CD14-positive monocyte (primary cell): ENCODE results near the gene PAX7. TPM values are rescaled to one million over a fixed set of nuclear protein-coding genes. Genes with fewer than 3 reads are reported as not detected.

ENCODE experiments used
- DNase-seq, 3 donors: peaks; one replicate each; pipeline ENCODE4 v3.0.0-alpha.2; 2011 to 2022
- H2AFZ ChIP-seq: 2 replicates; pipeline ENCODE4 v1.6.0; 2012; ENCODE audit warnings: mild to moderate bottlenecking, low read depth, low read length, inconsistent platforms; ENCODE audit not compliant: insufficient read depth, poor library complexity, severe bottlenecking
- H3K27ac ChIP-seq, 2 donors: 1 replicate in 1 of 2; 2 replicates in 1 of 2; pipeline ENCODE4 v1.5.1; 2012 to 2013; ENCODE audit warnings: low read length in 2 of 2, control low read depth in 1 of 2, inconsistent platforms in 1 of 2, low read depth in 1 of 2, mild to moderate bottlenecking in 1 of 2
- H3K27me3 ChIP-seq, 2 donors: one replicate each; pipeline versions ENCODE4 v1.6.0 to v1.6.1; 2011 to 2013; ENCODE audit warnings: low read length in 2 of 2; ENCODE audit not compliant: control insufficient read depth in 2 of 2, insufficient read depth in 2 of 2
- H3K36me3 ChIP-seq, 2 donors: replicated peaks in 1 of 2; 1 replicate in 1 of 2; 2 replicates in 1 of 2; pipeline versions ENCODE4 v1.5.1 to v1.6.1; 2012 to 2013; ENCODE audit warnings: low read length in 2 of 2, control low read depth in 1 of 2, inconsistent platforms in 1 of 2, mild to moderate bottlenecking in 1 of 2; ENCODE audit not compliant: insufficient read depth in 2 of 2, control insufficient read depth in 1 of 2
- H3K4me1 ChIP-seq, 2 donors: 1 replicate in 1 of 2; 2 replicates in 1 of 2; pipeline versions ENCODE4 v1.5.1 to v1.6.1; 2012 to 2013; ENCODE audit warnings: low read length in 2 of 2, control low read depth in 1 of 2, inconsistent platforms in 1 of 2, mild to moderate bottlenecking in 1 of 2, moderate library complexity in 1 of 2; ENCODE audit not compliant: insufficient read depth in 2 of 2, control insufficient read depth in 1 of 2
- H3K4me2 ChIP-seq: replicated peaks from 2 replicates; pipeline ENCODE3; 2012; ENCODE audit warnings: low read length, moderate library complexity, mild to moderate bottlenecking; ENCODE audit not compliant: poor library complexity, severe bottlenecking; ENCODE audit errors: extremely low read depth
- H3K4me3 ChIP-seq, 3 experiments: fragments of 200-600 bp in 1 of 3; sonication (generic) in 1 of 3; replicated peaks in 1 of 3; 1 replicate in 2 of 3; 2 replicates in 1 of 3; pipeline ENCODE4 v1.5.1; 2011 to 2013; ENCODE audit warnings: low read length in 3 of 3, mild to moderate bottlenecking in 3 of 3, control low read depth in 2 of 3, low read depth in 2 of 3, inconsistent platforms in 1 of 3, moderate library complexity in 1 of 3
- H3K79me2 ChIP-seq: 2 replicates; pipeline ENCODE4 v1.6.0; 2012; ENCODE audit warnings: mild to moderate bottlenecking, control low read depth, inconsistent platforms, low read length, moderate library complexity; ENCODE audit not compliant: insufficient read depth
- H3K9ac ChIP-seq: 2 replicates; pipeline ENCODE4 v1.6.0; 2017; ENCODE audit warnings: low read length, mild to moderate bottlenecking; ENCODE audit not compliant: insufficient read depth, poor library complexity, severe bottlenecking
- H3K9me3 ChIP-seq, 2 donors: replicated peaks in 1 of 2; 1 replicate in 1 of 2; 2 replicates in 1 of 2; pipeline versions ENCODE4 v1.5.1 to v1.6.1; 2012 to 2013; ENCODE audit warnings: low read length in 2 of 2, control low read depth in 1 of 2; ENCODE audit not compliant: control insufficient read depth in 1 of 2, insufficient read depth in 1 of 2
- H4K20me1 ChIP-seq: 2 replicates; pipeline ENCODE4 v1.6.0; 2012; ENCODE audit warnings: mild to moderate bottlenecking, low read length, control low read depth, moderate library complexity; ENCODE audit not compliant: insufficient read depth
- H3K27ac Mint-ChIP-seq, 7 donors: one replicate each; pipeline ENCODE4 v1.8.0; 2020; ENCODE audit warnings: mild to moderate bottlenecking in 7 of 7, mixed read lengths in 7 of 7, moderate library complexity in 6 of 7, inconsistent platforms in 2 of 7
- H3K27me3 Mint-ChIP-seq, 3 donors: one replicate each; pipeline ENCODE4 v1.8.0; 2021 to 2022; ENCODE audit warnings: low read depth in 3 of 3, mild to moderate bottlenecking in 3 of 3, mixed read lengths in 3 of 3, moderate library complexity in 3 of 3, inconsistent platforms in 1 of 3
- H3K36me3 Mint-ChIP-seq, 2 donors: one replicate each; pipeline ENCODE4 v1.8.0; 2020; ENCODE audit warnings: mixed read lengths in 2 of 2, inconsistent platforms in 1 of 2, mild to moderate bottlenecking in 1 of 2
- H3K4me1 Mint-ChIP-seq: one replicate; pipeline ENCODE4 v1.8.0; 2020; ENCODE audit warnings: mild to moderate bottlenecking, mixed read lengths
- H3K4me3 Mint-ChIP-seq, 2 donors: one replicate each; pipeline ENCODE4 v1.8.0; 2020; ENCODE audit warnings: mild to moderate bottlenecking in 2 of 2, mixed read lengths in 2 of 2, moderate library complexity in 1 of 2
- H3K9me3 Mint-ChIP-seq, 7 donors: one replicate each; pipeline ENCODE4 v1.8.0; 2020 to 2022; ENCODE audit warnings: mixed read lengths in 7 of 7, mild to moderate bottlenecking in 6 of 7, moderate library complexity in 6 of 7, inconsistent platforms in 2 of 7
- CTCF ChIP-seq: fragments of 200-600 bp; IDR thresholded peaks from one replicate; pipeline ENCODE4 v1.8.0; 2022; ENCODE audit warnings: antibody characterized with exemption, mild to moderate bottlenecking
- WGBS: methylation state at CpG from one replicate; pipeline ENCODE4 v1.1.5; 2013; ENCODE audit warnings: missing lambda C conversion rate; ENCODE audit not compliant: insufficient coverage; 5-methylcytosine and 5-hydroxymethylcytosine counted together
- intact Hi-C, 2 donors: fragments of 100-400 bp; cut with micrococcal nuclease; formaldehyde crosslinking; loops; one replicate each; pipeline versions ENCODE4 v1.15.0 to v1.15.1; 2023
- polyA plus RNA-seq, 3 donors: library from polyadenylated mRNA; depleted of rRNA in 1 of 3; unstranded in 2 of 3; stranded (reverse) in 1 of 3; fragments of 300-500 nt in 2 of 3; fragments of >200 nt in 1 of 3; fragmentation: Illumina TruSeq in 2 of 3; gene quantifications; 1 replicate in 2 of 3; 2 replicates in 1 of 3; pipeline ENCODE4 v1.2.3, GENCODE V29; 2012 to 2021

Gene PAX7
- polyA plus RNA-seq, 3 donors: not detected

DNA sequence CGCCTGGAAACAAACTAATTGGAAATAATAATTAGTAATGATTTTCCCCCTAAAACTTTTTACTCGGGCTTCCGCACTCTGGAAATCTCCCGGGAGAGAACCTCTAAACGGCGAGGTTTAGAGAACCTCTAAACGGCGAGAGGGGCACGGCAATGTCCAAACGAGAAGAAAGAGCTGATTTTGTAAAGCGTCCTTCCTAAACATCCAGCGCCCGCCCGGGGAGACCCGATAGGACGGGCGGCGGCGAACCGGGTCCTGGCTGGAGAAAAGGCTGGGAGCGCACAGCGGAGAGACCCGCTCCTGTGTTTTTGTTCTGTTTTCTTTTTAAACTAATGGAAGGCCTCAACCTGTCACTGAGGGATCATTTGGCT, 1.6 kb downstream of the PAX7 start:
- no peak overlapping the region for H3K9ac ChIP-seq
- peaks cover 0 to 46% of the 10 kb centered on the region in 2 donors for H3K9me3 ChIP-seq
- no peak overlapping the region for H3K27ac Mint-ChIP-seq
- H3K4me1 Mint-ChIP-seq: no peaks in the 10 kb centered on the region
- no peak overlapping the region for H2AFZ ChIP-seq
- H3K36me3 ChIP-seq: no peaks in the 10 kb centered on the region
- H3K4me2 ChIP-seq: no peak overlapping the region
- no peak for TF ChIP-seq CTCF
- intact Hi-C loops: no loop called here
- peaks cover 0 to 21% (median 14%) of the 10 kb centered on the region in 7 donors for H3K9me3 Mint-ChIP-seq
- no peaks in the 10 kb centered on the region for H3K4me1 ChIP-seq
- H3K27me3 ChIP-seq: peaks cover 80 to 97% of the 10 kb centered on the region in 2 donors
- peaks cover 2 to 3% of the 10 kb centered on the region in 2 donors for H3K36me3 Mint-ChIP-seq
- no peaks in the 10 kb centered on the region for H4K20me1 ChIP-seq
- H3K27me3 Mint-ChIP-seq: peaks cover 98 to 100% (median 99%) of the 10 kb centered on the region in 3 donors
- H3K4me3 ChIP-seq: no peak overlapping the region
- WGBS: 5% methylated on average over 21 of the region's 23 CpGs
- DNase-seq: no peak
- no peaks in the 10 kb centered on the region for H3K79me2 ChIP-seq
- H3K4me3 Mint-ChIP-seq: peak overlapping the region in 1 of 2 donors; percentile 84
- no peak overlapping the region for H3K27ac ChIP-seq

DNA sequence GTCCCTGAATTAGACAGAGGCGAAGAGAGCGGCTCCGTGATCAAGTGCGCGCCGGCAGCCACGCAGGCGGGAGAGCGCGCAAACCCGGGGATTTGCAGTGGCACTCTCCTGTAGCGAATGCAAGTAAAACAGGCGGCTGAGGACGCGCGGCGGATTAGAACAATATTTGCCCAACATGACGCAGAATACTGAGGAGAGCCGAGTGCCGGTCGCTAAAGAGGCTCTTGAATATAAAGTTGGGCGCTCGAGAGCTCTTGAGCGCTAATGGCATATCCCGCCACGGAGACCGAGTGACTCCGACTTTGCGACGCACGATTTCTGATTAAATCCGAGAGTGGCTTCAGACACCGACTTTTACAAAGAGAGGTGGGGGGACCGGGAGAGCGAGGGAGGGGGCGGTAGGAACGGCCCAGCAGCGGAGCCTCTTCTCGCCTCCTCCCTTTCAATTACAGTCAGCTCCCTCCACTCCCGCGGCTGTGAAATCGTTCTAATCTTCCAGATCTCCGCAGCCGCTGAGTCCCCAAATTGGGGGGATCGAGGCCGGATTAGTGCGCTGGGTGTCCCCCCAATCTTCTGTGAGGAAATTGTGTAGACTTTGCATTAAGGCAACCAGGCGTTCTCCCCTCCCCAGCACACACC, 2.3 kb downstream of the PAX7 start:
- DNase-seq: no peak
- H3K9me3 ChIP-seq: peaks cover 0 to 48% of the 10 kb centered on the region in 2 donors
- no peaks in the 10 kb centered on the region for H3K4me1 Mint-ChIP-seq
- no peaks in the 10 kb centered on the region for H3K36me3 ChIP-seq
- H3K27ac Mint-ChIP-seq: no peak overlapping the region
- peaks cover 2 to 3% of the 10 kb centered on the region in 2 donors for H3K36me3 Mint-ChIP-seq
- peaks cover 83 to 97% of the 10 kb centered on the region in 2 donors for H3K27me3 ChIP-seq
- H3K9me3 Mint-ChIP-seq: peaks cover 0 to 21% (median 14%) of the 10 kb centered on the region in 7 donors
- no peaks in the 10 kb centered on the region for H3K4me1 ChIP-seq
- intact Hi-C loops: no loop called here
- no peak overlapping the region for H3K9ac ChIP-seq
- peak overlapping the region in 1 of 2 donors; percentile 80 for H3K4me3 Mint-ChIP-seq
- no peak overlapping the region for H3K4me2 ChIP-seq
- H3K27me3 Mint-ChIP-seq: peaks cover 97 to 100% (median 99%) of the 10 kb centered on the region in 3 donors
- H4K20me1 ChIP-seq: no peaks in the 10 kb centered on the region
- TF ChIP-seq CTCF: no peak
- no peaks in the 10 kb centered on the region for H3K79me2 ChIP-seq
- no peak overlapping the region for H3K27ac ChIP-seq
- no peak overlapping the region for H2AFZ ChIP-seq
- no peak overlapping the region for H3K4me3 ChIP-seq
- WGBS: 3% methylated on average over 26 of the region's 48 CpGs
